Smooth muscle cell (in vitro differentiated cells): ENCODE data around the gene FUBP3. TPM values are rescaled to one million over a fixed set of nuclear protein-coding genes. Genes with fewer than 3 reads are reported as not detected.

Source experiments
- DNase-seq: peaks from one replicate; lab custom pipeline; 2025; ENCODE audit not compliant: unreplicated experiment; lab: John Stamatoyannopoulos, UW
- H2AFZ ChIP-seq: fragments of 200-600 bp; sonication (generic); 2 replicates; pipeline ENCODE4 v1.6.0; 2016; ENCODE audit warnings: antibody characterized with exemption, low read depth, mild to moderate bottlenecking
- H3F3A ChIP-seq: fragments of 200-600 bp; sonication (generic); 2 replicates; pipeline ENCODE4 v1.6.0; 2017; ENCODE audit warnings: antibody characterized with exemption, low read depth
- H3K27ac ChIP-seq: fragments of 200-600 bp; sonication (generic); 2 replicates; pipeline ENCODE4 v1.5.1; 2016; ENCODE audit warnings: low read depth, mild to moderate bottlenecking
- H3K27me3 ChIP-seq: fragments of 200-600 bp; sonication (generic); 2 replicates; pipeline ENCODE4 v1.6.1; 2016; ENCODE audit warnings: low read depth, mild to moderate bottlenecking
- H3K36me3 ChIP-seq: fragments of 200-600 bp; sonication (generic); 2 replicates; pipeline ENCODE4 v1.5.1; 2016; ENCODE audit warnings: low read depth
- H3K4me1 ChIP-seq: fragments of 200-600 bp; sonication (generic); 2 replicates; pipeline ENCODE4 v1.5.1; 2016; ENCODE audit warnings: low read depth
- H3K4me2 ChIP-seq: fragments of 200-600 bp; sonication (generic); 2 replicates; pipeline ENCODE4 v1.6.0; 2016; ENCODE audit warnings: mild to moderate bottlenecking
- H3K4me3 ChIP-seq: fragments of 200-600 bp; sonication (generic); 2 replicates; pipeline ENCODE4 v1.5.1; 2016; ENCODE audit warnings: mild to moderate bottlenecking
- H3K79me2 ChIP-seq: fragments of 200-600 bp; sonication (generic); 2 replicates; pipeline ENCODE4 v1.6.0; 2016; ENCODE audit warnings: low read depth, mild to moderate bottlenecking
- H3K9ac ChIP-seq: fragments of 200-600 bp; sonication (generic); 2 replicates; pipeline ENCODE4 v1.6.0; 2016; ENCODE audit warnings: low read depth
- H3K9me3 ChIP-seq: fragments of 200-600 bp; sonication (generic); replicated peaks from 2 replicates; pipeline ENCODE4 v1.5.1; 2016; ENCODE audit warnings: low read depth
- H4K20me1 ChIP-seq: fragments of 200-600 bp; sonication (generic); 2 replicates; pipeline ENCODE4 v1.6.0; 2016; ENCODE audit warnings: low read depth
- CTCF ChIP-seq: fragments of 200-600 bp; sonication (generic); IDR thresholded peaks from 2 replicates; pipeline ENCODE4 v1.5.1; 2017; ENCODE audit warnings: borderline replicate concordance, mild to moderate bottlenecking, antibody characterized with exemption; ENCODE audit not compliant: insufficient read depth, poor library complexity, severe bottlenecking
- WGBS: methylation state at CpG from one replicate; pipeline ENCODE4 v1.1.7; 2016; ENCODE audit warnings: low lambda C conversion rate; 5-methylcytosine and 5-hydroxymethylcytosine counted together
- polyA plus RNA-seq: library from polyadenylated mRNA; unstranded; fragments of >200 nt; fragmentation: Nextera tagmentation; extraction: Ambion mirVana; gene quantifications from 2 replicates; pipeline ENCODE4 v1.2.1, GENCODE V29; 2016
- total RNA-seq: library from RNA; depleted of rRNA; stranded (reverse); fragments of >200 nt; gene quantifications from 2 replicates; pipeline ENCODE4 v1.2.3, GENCODE V29; 2014

Gene FUBP3
- total and polyA plus RNA-seq, 2 experiments from 2014 or later, result 46.9 to 52.5 TPM

GRCh38 chr9:130624154-130624553 is 44.8 kb downstream of the FUBP3 start:
- Histone ChIP-seq H4K20me1 (peaks cover 31% of the 10 kb centered on the region), H3K79me2 (no peaks in the 10 kb centered on the region), H3K4me3 (no peak overlapping the region), H3K27ac (no peak overlapping the region), H3K36me3 (peaks cover 22% of the 10 kb centered on the region), H2AFZ (no peak overlapping the region), H3F3A (no peaks in the 10 kb centered on the region), H3K27me3 (no peaks in the 10 kb centered on the region), H3K9me3 (no peaks in the 10 kb centered on the region), H3K4me1 (no peaks in the 10 kb centered on the region), H3K9ac (no peak overlapping the region), H3K4me2 (no peak overlapping the region)
- DNase-seq, result no peak
- no peak for TF ChIP-seq CTCF
- 93% methylated on average over 4 of the region's 4 CpGs for WGBS

- no peaks in the 10 kb centered on the region for H3K4me1 ChIP-seq
- H4K20me1 ChIP-seq, result peaks cover 19% of the 10 kb centered on the region
- no peak overlapping the region for H3K4me2 ChIP-seq
- H3K27me3 ChIP-seq, result no peaks in the 10 kb centered on the region
- H3K9me3 ChIP-seq, result no peaks in the 10 kb centered on the region
- no peak for TF ChIP-seq CTCF
- H3K36me3 ChIP-seq, result peaks cover 13% of the 10 kb centered on the region
- H3K4me3 ChIP-seq, result no peak overlapping the region
- H3F3A ChIP-seq, result no peaks in the 10 kb centered on the region
- no peak for DNase-seq
- H2AFZ ChIP-seq, result no peak overlapping the region
- 93% methylated on average over 21 of the region's 21 CpGs for WGBS
- H3K9ac ChIP-seq, result no peak overlapping the region
- no peaks in the 10 kb centered on the region for H3K79me2 ChIP-seq
- no peak overlapping the region for H3K27ac ChIP-seq
Measured at GRCh38 chr9:130626249-130626996, 47.0 kb downstream of the FUBP3 start.

- no peak for DNase-seq
- Histone ChIP-seq H3K36me3 (peaks cover 13% of the 10 kb centered on the region), H3K4me2 (no peak overlapping the region), H3K9me3 (no peaks in the 10 kb centered on the region), H2AFZ (no peak overlapping the region), H3K27me3 (no peaks in the 10 kb centered on the region), H3K27ac (no peak overlapping the region), H4K20me1 (peaks cover 19% of the 10 kb centered on the region), H3K79me2 (no peaks in the 10 kb centered on the region), H3K4me1 (no peaks in the 10 kb centered on the region), H3K9ac (no peak overlapping the region), H3K4me3 (no peak overlapping the region), H3F3A (no peaks in the 10 kb centered on the region)
- no peak for TF ChIP-seq CTCF
- 96% methylated on average over 10 of the region's 10 CpGs for WGBS
Measured at GRCh38 chr9:130627051-130627450, 47.7 kb downstream of the FUBP3 start.
